CD4-positive, alpha-beta T cell treated with Interleukin-4 for 1 hour (primary cell): ENCODE data around the gene SCFD2.

Source experiments
- DNase-seq, 2 donors: peaks; one replicate each; pipeline ENCODE4 v3.0.0-alpha.2; 2020 to 2022

The SCFD2 gene

GRCh38 chr4:53132132-53132891, 233.5 kb downstream of the SCFD2 start:
- no peak for DNase-seq

GRCh38 chr4:53131562-53131925, 234.3 kb downstream of the SCFD2 start:
- DNase-seq: no peak

GRCh38 chr4:53130896-53131561, 234.8 kb downstream of the SCFD2 start:
- no peak for DNase-seq

- DNase-seq: no peak
Observed at GRCh38 chr4:53128706-53129357, 237.0 kb downstream of the SCFD2 start.

GRCh38 chr4:53128231-53128630, 237.6 kb downstream of the SCFD2 start:
- DNase-seq: no peak

GRCh38 chr4:53127365-53127764, 238.5 kb downstream of the SCFD2 start:
- no peak for DNase-seq

- DNase-seq: no peak
Observed at GRCh38 chr4:53126099-53126498, 239.8 kb downstream of the SCFD2 start.

- DNase-seq: no peak
Observed at GRCh38 chr4:53123819-53124218, 242.0 kb downstream of the SCFD2 start.

- no peak for DNase-seq
Observed at GRCh38 chr4:53123171-53123570, 242.7 kb downstream of the SCFD2 start.

- DNase-seq: no peak
Observed at GRCh38 chr4:53122280-53123116, 243.4 kb downstream of the SCFD2 start.

- DNase-seq: no peak
Observed at GRCh38 chr4:53121264-53121865, 244.5 kb downstream of the SCFD2 start.

GRCh38 chr4:53120778-53121177, 245.1 kb downstream of the SCFD2 start:
- DNase-seq: no peak

GRCh38 chr4:53119680-53120079, 246.2 kb downstream of the SCFD2 start:
- DNase-seq: no peak

GRCh38 chr4:53118676-53119075, 247.2 kb downstream of the SCFD2 start:
- no peak for DNase-seq

- DNase-seq: no peak
Observed at GRCh38 chr4:53116954-53117353, 248.9 kb downstream of the SCFD2 start.

GRCh38 chr4:53113431-53114225, 252.2 kb downstream of the SCFD2 start:
- DNase-seq: no peak

GRCh38 chr4:53105313-53105712, 260.5 kb downstream of the SCFD2 start:
- no peak for DNase-seq

- no peak for DNase-seq
Observed at GRCh38 chr4:53103481-53103880, 262.4 kb downstream of the SCFD2 start.

GRCh38 chr4:53101191-53101581, 264.7 kb downstream of the SCFD2 start:
- no peak for DNase-seq

- DNase-seq: no peak
Observed at GRCh38 chr4:53100501-53101190, 265.2 kb downstream of the SCFD2 start.

- DNase-seq: no peak
Observed at GRCh38 chr4:53098681-53099121, 267.2 kb downstream of the SCFD2 start.
